ENCODE results near the gene PTPN12.

The PTPN12 gene

DNA sequence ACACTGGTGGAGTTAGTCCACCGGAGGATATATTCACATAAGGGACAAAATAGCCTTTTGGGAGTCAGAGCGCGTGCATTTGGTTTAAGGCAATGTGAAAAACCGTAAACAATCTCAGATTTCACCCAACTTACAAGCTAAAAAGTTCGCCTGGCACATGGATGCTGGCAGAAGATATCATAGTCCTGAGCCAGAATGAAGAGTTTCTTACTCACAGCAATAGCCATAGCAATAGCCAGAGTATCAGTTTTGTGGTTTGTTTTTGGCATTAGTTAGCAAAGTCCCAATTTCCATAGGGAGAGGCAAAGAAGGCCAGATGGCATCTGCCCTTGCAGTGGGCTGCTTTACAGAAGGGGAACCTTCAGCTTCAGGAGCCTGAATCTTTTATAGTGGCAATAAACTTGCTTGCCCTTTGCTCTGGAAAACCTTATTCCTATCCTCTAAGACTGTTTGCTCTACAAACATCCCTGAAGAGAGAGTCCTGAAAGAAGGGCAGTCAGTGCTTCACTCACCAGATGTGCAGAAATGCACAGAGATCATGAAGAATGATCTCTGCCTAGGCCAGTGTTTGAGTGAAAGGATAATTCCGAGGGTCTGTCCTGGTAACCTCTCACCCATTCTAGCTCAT is 130.5 kb downstream of the PTPN12 start:
- no peak for DNase-seq

DNA sequence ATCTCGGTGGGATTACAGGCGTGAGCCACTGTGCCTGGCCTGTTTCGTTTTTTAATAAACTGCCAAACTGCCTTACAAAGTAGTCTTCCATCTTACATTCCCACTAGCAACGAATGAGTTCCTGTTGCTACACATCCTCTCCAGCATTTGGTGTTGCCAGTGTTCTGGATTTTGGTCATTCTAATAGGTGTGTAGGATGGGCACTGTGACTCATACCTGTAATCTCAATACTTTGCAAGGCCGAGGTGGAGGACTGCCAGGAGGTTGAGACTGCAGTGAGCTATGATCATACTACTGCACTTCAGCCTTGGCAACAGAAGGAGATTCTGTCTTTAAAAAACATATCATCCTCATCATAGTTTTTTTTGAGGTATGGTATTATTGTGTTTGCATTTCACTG is 137.8 kb downstream of the PTPN12 start:
- DNase-seq: no peak

DNA sequence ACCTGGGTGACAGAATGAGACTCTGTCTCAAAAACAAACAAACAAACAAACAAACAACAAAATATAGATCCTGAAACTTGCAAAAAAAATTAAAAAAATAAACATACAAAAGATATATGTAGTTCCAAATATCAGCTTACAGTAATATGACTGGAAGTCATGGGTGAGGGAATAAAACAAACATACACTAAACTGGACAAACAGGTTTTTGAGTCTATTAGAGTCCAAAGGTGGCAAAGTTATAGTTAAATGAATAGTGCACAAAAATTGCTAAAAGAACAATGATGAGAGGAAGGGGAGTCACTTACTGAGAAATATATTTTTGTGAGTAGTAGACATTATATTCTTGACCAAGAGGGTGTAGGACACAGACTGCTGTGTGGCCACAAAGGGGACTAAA is 142.5 kb downstream of the PTPN12 start:
- no peak for DNase-seq

DNA sequence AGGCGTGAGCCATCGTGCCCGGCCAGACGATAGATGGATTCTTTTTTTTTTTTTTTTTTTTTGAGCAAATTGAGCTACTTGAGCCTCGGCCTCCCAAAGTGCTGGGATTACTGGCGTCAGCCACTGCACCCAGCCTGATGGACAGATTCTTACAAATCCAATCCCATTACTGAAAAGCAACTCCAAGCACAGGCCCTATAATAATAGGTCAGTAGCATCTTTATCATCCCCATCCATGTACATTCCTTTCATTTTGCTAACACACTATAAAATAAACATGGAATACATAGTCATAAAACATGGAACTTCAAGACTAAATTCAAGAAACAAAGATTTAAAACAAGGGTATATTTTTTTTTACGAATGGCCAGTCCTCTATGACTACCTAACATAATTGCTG is 143.2 kb downstream of the PTPN12 start:
- no peak for DNase-seq

DNA sequence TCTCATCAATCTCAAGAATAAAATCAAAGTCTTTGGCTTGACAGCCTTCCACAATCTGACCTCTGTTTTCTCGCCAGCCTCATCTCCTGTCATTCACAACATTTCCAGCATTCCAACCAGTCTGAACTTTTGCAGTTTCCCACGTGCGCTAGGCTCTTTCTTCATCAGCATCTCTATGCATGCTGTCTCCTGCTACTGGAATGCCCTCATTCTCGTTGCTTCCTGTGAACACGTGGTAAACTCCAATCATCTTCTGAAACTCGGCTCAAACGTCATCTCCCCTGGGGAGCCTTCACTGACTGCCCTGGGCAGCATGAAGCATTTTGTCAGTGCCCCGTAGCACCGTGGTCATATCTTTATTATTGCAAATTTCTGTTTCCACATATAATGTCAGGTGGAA is 146.9 kb downstream of the PTPN12 start:
- no peak for DNase-seq

DNA sequence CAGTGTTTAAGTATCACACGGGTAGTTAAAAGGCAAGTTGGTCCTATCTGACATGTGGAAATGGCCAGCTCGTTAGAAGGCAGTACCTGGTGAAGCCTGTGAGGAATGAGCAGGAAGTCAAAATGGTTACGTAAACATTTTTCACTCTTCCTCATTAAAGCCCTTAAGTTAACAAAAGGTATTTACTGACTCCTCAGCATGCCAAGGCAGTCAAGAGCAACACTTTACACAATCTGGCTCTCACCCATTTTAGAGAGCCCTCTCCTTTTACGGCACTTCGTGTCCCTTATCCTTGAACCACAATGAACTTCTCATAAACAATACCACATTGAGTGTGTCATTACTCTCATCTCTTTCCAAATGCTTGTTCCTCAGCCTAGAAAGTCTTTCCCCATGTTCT is 148.1 kb downstream of the PTPN12 start:
- DNase-seq: no peak

DNA sequence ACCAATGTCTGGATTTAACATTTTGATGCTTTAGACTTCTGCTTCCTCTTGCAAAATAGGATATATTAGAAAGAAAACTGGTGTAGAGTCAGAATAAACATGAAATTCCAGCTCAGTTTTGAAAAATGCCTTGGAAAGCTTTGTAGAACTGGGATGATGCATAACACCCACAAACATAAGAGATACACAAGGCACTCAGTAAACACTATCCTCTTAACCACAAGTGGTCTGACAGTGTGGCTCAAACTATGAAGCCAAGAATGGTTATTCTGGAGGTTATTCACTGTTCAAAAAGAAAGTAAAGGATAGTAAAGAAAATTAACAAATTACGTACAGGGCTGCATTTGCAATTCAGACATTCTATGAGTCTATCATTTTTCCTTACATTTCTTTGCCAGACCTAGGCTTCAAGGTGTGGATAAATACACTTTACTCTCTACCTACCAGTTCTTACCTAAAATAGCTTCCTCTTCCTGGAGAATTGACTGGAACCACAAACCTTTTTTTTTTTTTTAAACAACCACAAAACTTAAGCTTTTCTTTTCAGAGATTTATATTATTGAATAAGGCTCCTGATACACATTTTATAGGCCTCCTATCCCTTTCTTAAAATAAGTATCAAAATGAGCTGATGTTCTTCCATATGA is 150.1 kb downstream of the PTPN12 start:
- DNase-seq: no peak

DNA sequence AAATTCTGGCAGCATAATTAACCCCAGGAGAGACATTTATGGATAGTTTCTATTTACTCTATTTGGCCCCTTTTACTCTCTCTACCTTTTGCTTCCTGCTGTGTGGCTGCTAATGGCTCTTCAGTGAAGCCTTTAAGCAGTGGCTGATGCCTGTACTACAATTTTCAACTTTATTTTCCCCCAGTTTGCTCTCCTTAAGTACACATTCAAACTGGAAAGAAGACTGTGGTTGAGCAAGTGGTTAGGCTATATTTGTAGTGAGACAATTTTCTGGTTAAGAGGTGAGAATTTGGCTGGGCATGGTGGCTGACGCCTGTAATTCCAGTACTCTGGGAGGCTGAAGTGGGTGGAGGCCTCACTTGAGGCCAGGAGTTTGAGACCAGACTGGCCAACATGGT is 150.7 kb downstream of the PTPN12 start:
- DNase-seq: no peak
